ENCODE measurements around the gene ZNF236. TPM values are rescaled to one million over a fixed set of nuclear protein-coding genes. Genes with fewer than 3 reads are reported as not detected.

The ZNF236 gene
- total RNA-seq, 6 donors from 2014 or later = 9.0 to 27.2 (median 14.8) TPM

GRCh38 chr18:76951456-76952247 lies 129.3 kb downstream of the ZNF236 start:
- H3K27me3 ChIP-seq = no peaks in the 10 kb centered on the region
- no peaks in the 10 kb centered on the region for H3K9me3 ChIP-seq
- TF ChIP-seq POLR2AphosphoS5 (IDR thresholded peaks at IDR 0.05) (no peak), POLR2A (IDR thresholded peaks at IDR 0.05) (no peak), CTCF (IDR thresholded peaks at IDR 0.05) (no peak), EP300 (IDR thresholded peaks at IDR 0.05) (no peak)
- H3K36me3 ChIP-seq = peaks cover 2 to 32% (median 18%) of the 10 kb centered on the region in 4 donors
- no peak for ATAC-seq (ENCODE audit: low FRiP score in 2 of 2)
- peaks cover 12 to 33% (median 19%) of the 10 kb centered on the region in 4 donors for H3K4me1 ChIP-seq
- no peak overlapping the region for H3K4me3 ChIP-seq
- peak overlapping the region in 2 of 4 donors; percentile 77 to 80 for H3K27ac ChIP-seq
- 84 to 85% methylated on average over 12 of the region's 12 CpGs for WGBS, 2 donors
- no peak for DNase-seq

GRCh38 chr18:76952747-76953146 lies 130.4 kb downstream of the ZNF236 start:
- H3K27ac ChIP-seq = peak overlapping the region; percentile 73 to 80 (median 76)
- H3K27me3 ChIP-seq = no peaks in the 10 kb centered on the region
- no peaks in the 10 kb centered on the region for H3K9me3 ChIP-seq
- H3K4me1 ChIP-seq = peaks cover 12 to 43% (median 25%) of the 10 kb centered on the region in 4 donors
- no peak for TF ChIP-seq POLR2A (IDR thresholded peaks at IDR 0.05)
- no peak for TF ChIP-seq POLR2AphosphoS5 (IDR thresholded peaks at IDR 0.05)
- TF ChIP-seq EP300 (IDR thresholded peaks at IDR 0.05) = peak in 1 of 4 donors; percentile 10
- no peak for TF ChIP-seq CTCF (IDR thresholded peaks at IDR 0.05)
- DNase-seq (peak in 1 of 2 donors; percentile 60), ATAC-seq (ENCODE audit: low FRiP score in 2 of 2) (peak; percentile 19 to 56)
- 64 to 86% methylated on average over 4 of the region's 4 CpGs for WGBS, 2 donors
- peaks cover 2 to 32% (median 18%) of the 10 kb centered on the region in 4 donors for H3K36me3 ChIP-seq
- H3K4me3 ChIP-seq = no peak overlapping the region

GRCh38 chr18:76953156-76953555 lies 130.8 kb downstream of the ZNF236 start:
- peaks cover 2 to 34% (median 16%) of the 10 kb centered on the region in 4 donors for H3K36me3 ChIP-seq
- DNase-seq = peak in 1 of 2 donors; percentile 80
- 52 to 57% methylated on average over 6 of the region's 6 CpGs for WGBS, 2 donors
- peak overlapping the region; percentile 73 to 80 (median 76) for H3K27ac ChIP-seq
- peak in 1 of 2 donors; percentile 37 for ATAC-seq (ENCODE audit: low FRiP score in 2 of 2)
- H3K4me3 ChIP-seq = no peak overlapping the region
- H3K4me1 ChIP-seq = peaks cover 12 to 45% (median 25%) of the 10 kb centered on the region in 4 donors
- H3K27me3 ChIP-seq = no peaks in the 10 kb centered on the region
- TF ChIP-seq POLR2A (IDR thresholded peaks at IDR 0.05) (no peak), POLR2AphosphoS5 (IDR thresholded peaks at IDR 0.05) (no peak), EP300 (IDR thresholded peaks at IDR 0.05) (no peak), CTCF (IDR thresholded peaks at IDR 0.05) (no peak)
- H3K9me3 ChIP-seq = no peaks in the 10 kb centered on the region

GRCh38 chr18:76953583-76954233 lies 131.4 kb downstream of the ZNF236 start:
- peak; percentile 81 to 91 for DNase-seq
- Histone ChIP-seq H3K4me1 (peaks cover 15 to 46% (median 31%) of the 10 kb centered on the region in 4 donors), H3K27ac (peak overlapping the region; percentile 73 to 80 (median 76)), H3K36me3 (peaks cover 0 to 32% (median 12%) of the 10 kb centered on the region in 4 donors), H3K27me3 (no peaks in the 10 kb centered on the region), H3K9me3 (no peaks in the 10 kb centered on the region), H3K4me3 (no peak overlapping the region)
- ATAC-seq (ENCODE audit: low FRiP score in 2 of 2) = peak; percentile 66
- WGBS, 2 donors = 44 to 45% methylated on average over 12 of the region's 12 CpGs
- TF ChIP-seq EP300 (IDR thresholded peaks at IDR 0.05) (peak in 1 of 4 donors; percentile 56), POLR2AphosphoS5 (IDR thresholded peaks at IDR 0.05) (no peak), POLR2A (IDR thresholded peaks at IDR 0.05) (no peak), CTCF (IDR thresholded peaks at IDR 0.05) (no peak)
